Activated CD4-positive, alpha-beta memory T cell treated with anti-CD3 and anti-CD28 coated beads for 36 hours (primary cell): Measurements from ENCODE around the gene NAXD. TPM values are rescaled to one million over a fixed set of nuclear protein-coding genes. Genes with fewer than 3 reads are reported as not detected.
"Not testable (repeated sequence)": the region's sequence is repeated elsewhere in the genome, so short reads cannot be mapped to it uniquely, and the experiment has no call there.

Source experiments
- CTCF ChIA-PET: fragments of 350-600 bp; sonication (Branson Sonifier 250); formaldehyde crosslinking; loops from one replicate; lab custom pipeline; 2021; ENCODE audit warnings: antibody characterized with exemption, inconsistent platforms; lab: Charles Lee
- POLR2A ChIA-PET: fragments of 350-600 bp; sonication (Branson Sonifier 250); formaldehyde crosslinking; loops from one replicate; lab custom pipeline; 2021; ENCODE audit warnings: antibody characterized with exemption; lab: Charles Lee
- DNase-seq: peaks from one replicate; pipeline ENCODE4 v3.0.0-alpha.2; 2020
- H3K27ac Mint-ChIP-seq: one replicate; pipeline ENCODE4 v1.8.0; 2021; ENCODE audit warnings: mixed read lengths
- H3K27me3 Mint-ChIP-seq: one replicate; pipeline ENCODE4 v1.8.0; 2021; ENCODE audit warnings: mixed read lengths
- H3K36me3 Mint-ChIP-seq: one replicate; pipeline ENCODE4 v1.8.0; 2021; ENCODE audit warnings: mixed read lengths
- H3K4me1 Mint-ChIP-seq: one replicate; pipeline ENCODE4 v1.8.0; 2021; ENCODE audit warnings: low read depth, mixed read lengths
- H3K4me3 Mint-ChIP-seq: one replicate; pipeline ENCODE4 v1.8.0; 2021; ENCODE audit warnings: mild to moderate bottlenecking, mixed read lengths
- H3K9me3 Mint-ChIP-seq: one replicate; pipeline ENCODE4 v1.8.0; 2021; ENCODE audit warnings: mixed read lengths
- intact Hi-C: fragments of 100-400 bp; cut with micrococcal nuclease; formaldehyde crosslinking; loops from one replicate; pipeline ENCODE4 v1.15.1; 2023
- total RNA-seq, 2 experiments: library from RNA; stranded (reverse); gene quantifications; one replicate each; pipeline ENCODE4 v1.2.3, GENCODE V29; 2021

NAXD gene
- total RNA-seq, 2 experiments from 2014 or later: 22.6 to 22.9 TPM

DNA sequence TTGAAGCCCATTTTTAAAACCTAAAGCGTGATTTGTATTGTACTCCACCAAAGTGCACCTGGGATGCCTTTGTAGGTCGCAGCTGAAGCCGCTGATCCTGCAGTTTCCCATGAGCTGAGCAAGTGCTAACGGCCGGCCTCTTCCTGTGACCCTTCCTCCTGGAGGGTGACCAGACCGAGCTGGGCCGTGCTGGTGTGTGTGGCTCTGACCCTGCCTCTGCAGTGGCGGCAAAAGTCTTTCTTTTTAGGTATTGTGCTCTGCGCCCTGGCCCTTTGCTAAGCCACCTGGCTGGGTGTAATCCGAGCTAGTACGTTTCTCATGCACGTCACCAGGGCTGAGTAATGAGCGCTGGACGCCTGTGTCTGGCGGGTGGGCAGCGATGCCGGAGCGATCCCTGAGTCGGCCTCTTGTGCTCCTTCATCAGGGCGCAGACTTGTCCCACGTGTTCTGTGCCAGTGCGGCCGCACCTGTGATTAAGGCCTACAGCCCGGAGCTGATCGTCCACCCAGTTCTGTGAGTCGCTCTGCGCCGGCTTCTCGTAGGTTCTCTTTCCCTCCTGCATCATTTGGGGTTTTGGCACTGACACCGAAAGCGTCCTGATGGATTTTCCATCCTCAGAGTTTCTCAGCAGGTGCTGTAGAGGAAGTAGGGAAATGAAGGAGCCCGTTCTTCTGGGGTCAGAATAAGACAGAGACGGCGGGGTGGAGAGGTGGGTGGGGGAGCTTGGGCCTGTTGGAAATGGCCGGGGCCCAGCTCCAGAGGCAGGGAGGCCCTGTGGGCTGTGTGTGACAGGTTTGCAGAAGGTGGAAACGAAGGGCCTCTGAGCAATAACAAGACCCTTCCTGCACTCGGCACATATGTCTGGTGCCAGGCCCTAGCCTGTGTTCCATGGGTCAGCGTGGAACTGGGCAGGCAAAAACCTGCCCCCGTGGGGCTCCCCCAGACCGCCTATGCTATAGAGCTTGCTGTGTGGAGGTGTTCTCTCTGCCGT lies 9.7 kb downstream of the NAXD start:
- intact Hi-C loops: no loop called here
- Mint-ChIP-seq H3K27me3 (no peaks in the 10 kb centered on the region), H3K9me3 (no peaks in the 10 kb centered on the region), H3K36me3 (peaks cover 28% of the 10 kb centered on the region), H3K27ac (peak overlapping the region; percentile 9), H3K4me1 (peaks cover 36% of the 10 kb centered on the region), H3K4me3 (no peak overlapping the region)
- ChIA-PET CTCF (no interaction called here), POLR2A (no interaction called here)
- DNase-seq: no peak

- CTCF ChIA-PET: no interaction called here
- H3K36me3 Mint-ChIP-seq: peaks cover 28% of the 10 kb centered on the region
- no peaks in the 10 kb centered on the region for H3K9me3 Mint-ChIP-seq
- peaks cover 33% of the 10 kb centered on the region for H3K4me1 Mint-ChIP-seq
- no peak overlapping the region for H3K4me3 Mint-ChIP-seq
- no peak for DNase-seq
- intact Hi-C loops: no loop called here
- POLR2A ChIA-PET: no interaction called here
- peak overlapping the region; percentile 9 for H3K27ac Mint-ChIP-seq
- no peaks in the 10 kb centered on the region for H3K27me3 Mint-ChIP-seq
Measured at GRCh38 chr13:110625771-110626321, 10.5 kb downstream of the NAXD start.

DNA sequence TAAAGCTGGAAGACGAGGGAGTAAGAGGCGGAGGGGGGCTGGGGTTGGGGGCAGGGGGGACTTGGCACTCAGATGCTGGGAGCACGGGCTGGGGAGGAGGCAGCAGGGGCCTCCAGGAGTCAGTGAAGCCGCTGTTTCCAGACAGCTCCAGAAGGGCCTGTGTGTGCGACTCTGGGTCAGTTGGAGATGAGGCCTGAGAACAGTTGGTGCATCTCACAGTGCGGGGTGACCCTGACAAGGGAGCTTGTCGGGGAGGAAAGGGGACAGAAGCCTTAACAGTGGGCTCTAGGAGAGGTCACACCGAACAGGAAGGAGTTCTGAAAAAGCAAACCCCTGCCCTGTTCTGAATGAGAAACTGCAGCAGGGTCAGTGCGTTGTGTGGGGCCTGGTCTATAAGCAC lies 11.2 kb downstream of the NAXD start:
- Mint-ChIP-seq H3K4me1 (peaks cover 34% of the 10 kb centered on the region), H3K27ac (no peak overlapping the region), H3K27me3 (no peaks in the 10 kb centered on the region), H3K4me3 (no peak overlapping the region), H3K36me3 (peaks cover 28% of the 10 kb centered on the region), H3K9me3 (no peaks in the 10 kb centered on the region)
- DNase-seq: no peak
- POLR2A ChIA-PET: no interaction called here
- intact Hi-C loops: no loop called here
- CTCF ChIA-PET: no interaction called here

DNA sequence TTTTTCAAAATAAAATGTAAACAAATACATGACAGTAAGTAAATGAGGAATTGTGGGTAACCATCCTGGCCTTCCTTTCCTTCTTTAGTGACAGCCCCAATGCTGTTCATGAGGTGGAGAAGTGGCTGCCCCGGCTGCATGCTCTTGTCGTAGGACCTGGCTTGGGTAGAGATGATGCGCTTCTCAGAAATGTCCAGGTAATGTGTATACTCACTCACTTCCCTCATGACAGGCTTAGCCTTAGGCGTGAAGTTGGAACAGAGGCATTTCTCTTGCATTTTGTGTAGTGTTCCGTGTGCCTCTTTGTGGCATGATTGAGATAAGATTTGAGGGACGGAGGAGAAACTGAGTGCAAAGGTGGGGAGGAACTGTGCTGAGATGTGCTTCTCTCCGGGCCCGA lies 12.0 kb downstream of the NAXD start:
- ChIA-PET CTCF (no interaction called here), POLR2A (no interaction called here)
- no peak overlapping the region for H3K27ac Mint-ChIP-seq
- H3K4me1 Mint-ChIP-seq: peaks cover 30% of the 10 kb centered on the region
- no peak overlapping the region for H3K4me3 Mint-ChIP-seq
- no peaks in the 10 kb centered on the region for H3K27me3 Mint-ChIP-seq
- H3K36me3 Mint-ChIP-seq: peaks cover 27% of the 10 kb centered on the region
- intact Hi-C loops: no loop called here
- no peaks in the 10 kb centered on the region for H3K9me3 Mint-ChIP-seq
- no peak for DNase-seq

DNA sequence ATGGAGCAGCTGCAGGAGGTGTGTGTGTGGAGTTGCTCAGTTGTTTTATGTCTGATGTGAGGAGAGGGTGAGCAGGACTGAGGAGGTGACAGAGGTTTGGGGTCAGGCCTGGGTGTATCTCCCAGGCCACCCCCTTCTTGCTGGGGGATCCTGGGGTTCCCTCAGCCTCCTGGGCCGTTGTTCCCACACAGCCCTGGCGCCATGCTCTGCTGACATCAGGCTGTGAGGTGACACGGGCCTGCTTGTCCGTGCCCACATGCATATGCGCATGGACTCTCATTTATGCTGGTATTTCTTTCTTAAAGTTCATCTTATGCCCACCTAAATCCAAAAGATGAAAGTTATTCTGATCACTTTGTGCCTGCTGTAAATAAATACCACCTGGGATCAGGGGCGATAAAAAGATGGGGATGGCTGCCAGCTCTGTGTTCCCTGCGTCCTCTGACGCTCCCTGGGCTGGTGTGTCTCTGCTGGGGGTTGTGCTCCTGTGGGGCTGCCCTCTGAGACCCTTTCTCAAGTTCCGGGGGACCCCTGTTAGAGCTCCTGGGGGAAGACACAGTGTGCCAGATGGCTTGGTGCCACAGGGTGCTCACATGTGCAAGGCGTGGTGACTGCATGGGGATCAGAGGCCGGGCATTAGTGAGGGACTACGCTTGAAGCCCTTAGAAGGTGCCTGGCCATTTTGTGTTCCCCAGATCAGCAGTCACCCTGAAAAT lies 12.6 kb downstream of the NAXD start:
- ChIA-PET CTCF (no interaction called here), POLR2A (interaction anchor here (0.6 kb wide), 1 partner anchor 12 kb away, joined by 3 read pairs; no protein-coding TSS in a partner anchor)
- no peak for DNase-seq
- Mint-ChIP-seq H3K4me3 (no peak overlapping the region), H3K27me3 (no peaks in the 10 kb centered on the region), H3K4me1 (peaks cover 24% of the 10 kb centered on the region), H3K27ac (no peak overlapping the region), H3K36me3 (peaks cover 21% of the 10 kb centered on the region), H3K9me3 (no peaks in the 10 kb centered on the region)
- intact Hi-C loops: no loop called here

- intact Hi-C loops: no loop called here
- Mint-ChIP-seq H3K27ac (peak overlapping the region; percentile 35), H3K27me3 (no peaks in the 10 kb centered on the region), H3K4me1 (peaks cover 24% of the 10 kb centered on the region), H3K4me3 (no peak overlapping the region), H3K9me3 (no peaks in the 10 kb centered on the region), H3K36me3 (peaks cover 20% of the 10 kb centered on the region)
- POLR2A ChIA-PET: interaction anchor here (0.6 kb wide), 1 partner anchor 12 kb away, joined by 3 read pairs; no protein-coding TSS in a partner anchor
- no peak for DNase-seq
- CTCF ChIA-PET: no interaction called here
Measured at GRCh38 chr13:110628477-110628793, 13.1 kb downstream of the NAXD start.

DNA sequence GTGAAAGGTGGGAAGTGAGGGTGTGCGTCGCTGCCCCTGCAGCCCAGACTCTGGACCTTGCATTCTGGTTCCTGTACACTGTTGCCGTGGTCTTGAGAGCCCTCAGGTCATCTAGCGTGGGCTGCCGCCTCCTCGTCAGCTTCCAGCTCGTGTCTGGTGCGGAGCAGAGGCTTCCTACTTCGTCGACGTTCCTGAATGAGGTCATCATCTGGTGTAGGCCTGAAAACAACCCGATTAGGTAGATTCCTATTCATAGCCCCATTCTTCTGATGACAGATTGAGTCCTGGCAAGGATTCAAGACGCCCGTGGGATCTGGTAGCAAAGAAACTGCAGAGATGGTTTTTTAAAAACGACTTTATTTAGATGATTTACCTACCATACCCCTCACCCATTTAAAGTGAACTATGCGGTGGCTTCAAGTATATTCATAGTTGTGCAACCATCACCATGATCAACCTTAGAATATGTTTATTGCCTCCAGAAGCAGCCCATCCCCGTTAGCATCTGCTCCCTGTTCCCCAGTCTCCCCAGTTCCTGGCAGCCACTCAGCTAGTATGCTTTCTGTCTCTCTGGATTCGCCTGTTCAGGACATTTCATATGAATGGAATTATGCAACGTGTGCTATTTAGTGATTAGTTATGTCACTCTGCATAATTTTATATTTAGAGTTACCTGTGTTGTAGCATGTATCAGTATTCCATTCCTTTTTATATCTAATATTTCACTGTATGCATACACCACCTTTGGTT lies 13.8 kb downstream of the NAXD start:
- peaks cover 24% of the 10 kb centered on the region for H3K4me1 Mint-ChIP-seq
- H3K36me3 Mint-ChIP-seq: peaks cover 20% of the 10 kb centered on the region
- intact Hi-C loops: no loop called here
- no peak for DNase-seq
- no peak overlapping the region for H3K4me3 Mint-ChIP-seq
- H3K27me3 Mint-ChIP-seq: no peaks in the 10 kb centered on the region
- H3K27ac Mint-ChIP-seq: peak overlapping the region; percentile 64
- ChIA-PET POLR2A (no interaction called here), CTCF (interaction anchor here (1.1 kb wide), 1 partner anchor 11 kb away, joined by 3 read pairs; no protein-coding TSS in a partner anchor)
- H3K9me3 Mint-ChIP-seq: no peaks in the 10 kb centered on the region

GRCh38 chr13:110629735-110630134 lies 14.4 kb downstream of the NAXD start:
- Mint-ChIP-seq H3K9me3 (no peaks in the 10 kb centered on the region), H3K27ac (peak overlapping the region; percentile 64), H3K36me3 (peaks cover 20% of the 10 kb centered on the region), H3K27me3 (no peaks in the 10 kb centered on the region), H3K4me3 (no peak overlapping the region), H3K4me1 (peaks cover 24% of the 10 kb centered on the region)
- peak; percentile 61 for DNase-seq
- ChIA-PET CTCF (interaction anchor here (1.1 to 1.7 kb wide), 2 partner anchors 11 to 189 kb away, joined by 3 to 5 read pairs; no protein-coding TSS in a partner anchor), POLR2A (interaction anchor here (0.6 kb wide), 1 partner anchor 83 kb away, joined by 5 read pairs; no protein-coding TSS in a partner anchor)
- intact Hi-C loops: no loop called here

DNA sequence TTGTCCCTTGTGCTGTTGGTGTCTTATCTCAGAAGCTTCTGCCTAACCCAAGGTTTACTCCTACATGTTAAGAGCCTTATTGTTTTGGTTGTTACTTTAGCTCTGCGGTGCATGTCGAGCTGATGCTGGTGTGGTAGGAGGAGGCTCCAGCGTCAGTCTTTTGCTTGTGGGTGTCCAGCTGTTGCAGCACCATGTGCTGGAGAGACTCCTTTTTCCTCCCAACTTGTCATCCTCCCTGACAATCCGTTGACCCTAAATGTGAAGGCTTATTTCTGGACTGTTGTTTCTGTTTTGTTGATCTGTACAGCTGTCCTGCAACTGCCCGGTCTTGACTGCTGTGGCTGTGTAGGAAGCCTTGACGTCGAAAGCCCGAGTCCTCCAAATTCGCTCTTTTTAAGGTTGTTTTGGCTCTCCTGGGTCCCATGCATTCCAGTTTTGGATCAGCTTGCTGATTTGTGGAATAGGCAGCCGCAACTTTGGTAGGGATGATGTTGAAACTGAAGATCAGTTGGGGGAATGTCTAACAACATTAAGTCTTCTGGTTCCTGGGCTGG lies 15.3 kb downstream of the NAXD start:
- no peaks in the 10 kb centered on the region for H3K27me3 Mint-ChIP-seq
- H3K27ac Mint-ChIP-seq: no peak overlapping the region
- H3K4me3 Mint-ChIP-seq: no peak overlapping the region
- H3K9me3 Mint-ChIP-seq: no peaks in the 10 kb centered on the region
- DNase-seq: no peak
- peaks cover 26% of the 10 kb centered on the region for H3K36me3 Mint-ChIP-seq
- intact Hi-C loops: no loop called here
- POLR2A ChIA-PET: no interaction called here
- peaks cover 24% of the 10 kb centered on the region for H3K4me1 Mint-ChIP-seq
- CTCF ChIA-PET: interaction anchor here (1.7 kb wide), 1 partner anchor 188 kb away, joined by 5 read pairs; no protein-coding TSS in a partner anchor

DNA sequence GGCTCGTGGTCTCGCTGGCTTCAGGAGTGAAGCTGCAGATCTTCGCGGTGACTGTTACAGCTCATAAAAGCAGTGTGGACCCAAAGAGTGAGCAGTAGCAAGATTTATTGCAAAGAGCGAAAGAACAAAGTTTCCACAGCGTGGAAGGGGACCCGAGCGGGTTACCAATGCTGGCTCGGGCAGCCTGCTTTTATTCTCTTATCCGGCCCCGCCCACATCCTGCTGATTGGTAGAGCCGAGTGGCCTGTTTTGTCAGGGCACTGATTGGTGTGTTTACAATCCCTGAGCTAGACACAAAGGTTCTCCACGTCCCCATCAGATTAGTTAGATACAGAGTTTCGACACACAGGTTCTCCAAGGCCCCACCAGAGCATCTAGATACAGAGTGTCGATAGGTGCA lies 16.9 kb downstream of the NAXD start:
- CTCF ChIA-PET, H3K9me3 Mint-ChIP-seq, intact Hi-C loops, DNase-seq, H3K27me3 Mint-ChIP-seq, H3K4me3 Mint-ChIP-seq, POLR2A ChIA-PET, H3K27ac Mint-ChIP-seq: not testable (repeated sequence)
- Mint-ChIP-seq H3K36me3 (peaks cover 29% of the 10 kb centered on the region), H3K4me1 (peaks cover 24% of the 10 kb centered on the region)

DNA sequence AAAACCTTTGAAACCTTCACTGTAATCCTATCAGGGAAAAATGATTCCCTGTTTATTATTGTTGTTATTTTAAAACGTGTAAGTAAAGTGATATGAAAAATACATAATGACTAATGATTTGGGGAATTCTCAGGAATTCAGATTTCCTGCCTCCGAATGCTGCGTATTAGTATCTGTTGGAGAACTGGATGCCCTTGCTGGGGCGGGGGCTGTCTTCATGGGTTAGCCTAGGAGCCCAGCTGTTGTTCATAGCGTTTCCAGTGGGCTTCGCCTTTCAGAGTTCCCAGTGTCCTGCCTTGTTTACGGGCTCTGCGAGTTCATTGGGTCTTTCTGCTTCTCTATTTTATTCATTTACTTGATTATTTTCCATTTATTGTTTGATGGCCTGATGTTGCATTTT lies 18.4 kb downstream of the NAXD start:
- ChIA-PET CTCF (no interaction called here), POLR2A (no interaction called here)
- H3K9me3 Mint-ChIP-seq: no peaks in the 10 kb centered on the region
- no peak overlapping the region for H3K27ac Mint-ChIP-seq
- H3K4me1 Mint-ChIP-seq: peaks cover 15% of the 10 kb centered on the region
- H3K36me3 Mint-ChIP-seq: peaks cover 28% of the 10 kb centered on the region
- intact Hi-C loops: no loop called here
- no peak for DNase-seq
- no peak overlapping the region for H3K4me3 Mint-ChIP-seq
- no peaks in the 10 kb centered on the region for H3K27me3 Mint-ChIP-seq
